HG02852 (cell line): ENCODE data around the gene USP35.

Experiments used
- ATAC-seq: cut with Tn5 transposase; IDR thresholded peaks from one replicate; pipeline ENCODE4 v1.9.1; 2021; ENCODE audit warnings: mild to moderate bottlenecking, moderate library complexity; ENCODE audit not compliant: unreplicated experiment

USP35 gene

GRCh38 chr11:78195917-78196560 is 7.3 kb downstream of the USP35 start:
- no peak for ATAC-seq

GRCh38 chr11:78196661-78197091 is 8.0 kb downstream of the USP35 start:
- no peak for ATAC-seq

GRCh38 chr11:78197816-78198215 is 9.1 kb downstream of the USP35 start:
- no peak for ATAC-seq

- ATAC-seq = no peak
Measured at GRCh38 chr11:78199015-78199652, 10.4 kb downstream of the USP35 start.

GRCh38 chr11:78199653-78200015 is 10.9 kb downstream of the USP35 start:
- no peak for ATAC-seq

GRCh38 chr11:78200061-78200460 is 11.3 kb downstream of the USP35 start:
- ATAC-seq = no peak

GRCh38 chr11:78200553-78200952 is 11.8 kb downstream of the USP35 start:
- no peak for ATAC-seq

GRCh38 chr11:78201096-78201818 is 12.5 kb downstream of the USP35 start:
- no peak for ATAC-seq

- no peak for ATAC-seq
Measured at GRCh38 chr11:78202733-78203167, 14.0 kb downstream of the USP35 start.

- ATAC-seq = no peak
Measured at GRCh38 chr11:78203184-78203583, 14.5 kb downstream of the USP35 start.

GRCh38 chr11:78205256-78205655 is 16.5 kb downstream of the USP35 start:
- no peak for ATAC-seq

- ATAC-seq = no peak
Measured at GRCh38 chr11:78205691-78206090, 17.0 kb downstream of the USP35 start.

GRCh38 chr11:78207532-78208256 is 19.0 kb downstream of the USP35 start:
- no peak for ATAC-seq

- ATAC-seq = no peak
Measured at GRCh38 chr11:78208257-78209165, 19.8 kb downstream of the USP35 start.

GRCh38 chr11:78209478-78209877 is 20.8 kb downstream of the USP35 start:
- ATAC-seq = no peak

- no peak for ATAC-seq
Measured at GRCh38 chr11:78210000-78210608, 21.4 kb downstream of the USP35 start.

- ATAC-seq = no peak
Measured at GRCh38 chr11:78211565-78211964, 22.8 kb downstream of the USP35 start.

- no peak for ATAC-seq
Measured at GRCh38 chr11:78212586-78213371, 24.1 kb downstream of the USP35 start.
